Activated CD4-positive, alpha-beta T cell treated with anti-CD3 and anti-CD28 coated beads, Interleukin-2, amount 10 ng/mL, durations not matched to agents 7 days and 5 days (primary cell): ENCODE measurements around the gene KCTD7. TPM values are rescaled to one million over a fixed set of nuclear protein-coding genes. Genes with fewer than 3 reads are reported as not detected.
"Not testable (repeated sequence)": the region's sequence is repeated elsewhere in the genome, so short reads cannot be mapped to it uniquely, and the experiment has no call there.

Experiments
- CTCF ChIA-PET: fragments of 350-600 bp; sonication (Branson Sonifier 250); formaldehyde crosslinking; loops from one replicate; lab custom pipeline; 2021; ENCODE audit warnings: antibody characterized with exemption; lab: Charles Lee
- POLR2A ChIA-PET: fragments of 350-600 bp; sonication (Branson Sonifier 250); formaldehyde crosslinking; loops from one replicate; lab custom pipeline; 2021; ENCODE audit warnings: antibody characterized with exemption; lab: Charles Lee
- DNase-seq: peaks from one replicate; pipeline ENCODE4 v3.0.0-alpha.2; 2020
- H3K27ac Mint-ChIP-seq: one replicate; pipeline ENCODE4 v1.8.0; 2021; ENCODE audit warnings: mild to moderate bottlenecking, moderate library complexity, mixed read lengths
- H3K27me3 Mint-ChIP-seq: one replicate; pipeline ENCODE4 v1.8.0; 2021; ENCODE audit warnings: mixed read lengths
- H3K36me3 Mint-ChIP-seq: one replicate; pipeline ENCODE4 v1.8.0; 2021; ENCODE audit warnings: low read depth, mixed read lengths
- H3K4me1 Mint-ChIP-seq: one replicate; pipeline ENCODE4 v1.8.0; 2021; ENCODE audit warnings: mixed read lengths
- H3K4me3 Mint-ChIP-seq: one replicate; pipeline ENCODE4 v1.8.0; 2021; ENCODE audit warnings: mild to moderate bottlenecking, moderate library complexity, mixed read lengths
- H3K9me3 Mint-ChIP-seq: one replicate; pipeline ENCODE4 v1.8.0; 2021; ENCODE audit warnings: mixed read lengths
- total RNA-seq, 2 experiments: library from RNA; stranded (reverse); gene quantifications; one replicate each; pipeline ENCODE4 v1.2.3, GENCODE V29; 2021

KCTD7 gene
- total RNA-seq, 2 experiments from 2014 or later: 40.0 to 41.3 TPM

DNA sequence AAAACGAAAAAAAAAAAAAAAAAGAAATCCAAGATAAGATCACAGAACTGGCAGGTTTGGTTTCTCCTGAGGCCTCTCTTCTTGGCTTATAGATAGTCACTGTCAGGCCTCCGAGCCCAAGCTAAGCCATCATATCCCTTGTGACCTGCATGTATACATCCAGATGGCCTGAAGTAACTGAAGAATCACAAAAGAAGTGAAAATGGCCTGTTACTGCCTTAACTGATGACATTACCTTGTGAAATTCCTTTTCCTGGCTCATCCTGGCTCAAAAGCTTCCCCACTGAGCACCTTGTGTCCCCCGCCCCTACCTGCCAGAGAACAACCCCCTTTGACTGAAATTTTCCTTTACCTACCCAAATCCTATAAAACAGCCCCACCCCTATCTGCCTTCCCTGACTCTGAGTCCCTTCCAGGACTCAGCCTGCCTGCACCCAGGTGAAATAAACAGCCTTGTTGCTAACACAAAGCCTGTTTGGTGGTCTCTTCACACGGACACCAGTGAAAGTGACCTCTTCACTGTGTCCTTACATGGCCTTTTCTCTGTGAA, 36.0 kb upstream of the KCTD7 start:
- DNase-seq, H3K36me3 Mint-ChIP-seq, H3K9me3 Mint-ChIP-seq, H3K27me3 Mint-ChIP-seq, POLR2A ChIA-PET: not testable (repeated sequence)
- CTCF ChIA-PET: interaction anchor here (0.6 kb wide), 1 partner anchor 34 kb away, joined by 4 read pairs; no protein-coding TSS in a partner anchor
- Mint-ChIP-seq H3K27ac (peak overlapping the region; percentile 93), H3K4me1 (peaks cover 40% of the 10 kb centered on the region), H3K4me3 (peak overlapping the region; percentile 95)

DNA sequence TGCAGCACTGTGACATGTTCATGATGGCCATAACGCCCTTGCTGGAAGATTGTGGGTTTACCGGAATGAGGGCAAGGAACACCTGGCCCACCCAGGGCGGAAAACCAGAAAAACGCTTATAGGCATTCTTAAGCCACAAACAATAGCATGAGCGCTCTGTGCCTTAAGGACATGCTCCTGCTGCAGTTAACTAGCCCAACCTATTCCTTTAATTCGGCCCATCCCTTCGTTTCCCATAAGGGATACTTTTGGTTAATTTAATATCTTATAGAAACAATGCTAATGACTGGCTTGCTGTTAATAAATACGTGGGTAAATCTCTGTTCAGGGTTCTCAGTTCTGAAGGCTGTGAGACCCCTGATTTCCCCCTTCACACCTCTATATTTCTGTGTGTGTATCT, 34.6 kb upstream of the KCTD7 start:
- H3K36me3 Mint-ChIP-seq, H3K27me3 Mint-ChIP-seq, H3K27ac Mint-ChIP-seq, H3K9me3 Mint-ChIP-seq, H3K4me3 Mint-ChIP-seq, POLR2A ChIA-PET, DNase-seq: not testable (repeated sequence)
- CTCF ChIA-PET: interaction anchor here (1.2 kb wide), 1 partner anchor 10 kb away, joined by 3 read pairs; no protein-coding TSS in a partner anchor
- H3K4me1 Mint-ChIP-seq: peaks cover 34% of the 10 kb centered on the region

DNA sequence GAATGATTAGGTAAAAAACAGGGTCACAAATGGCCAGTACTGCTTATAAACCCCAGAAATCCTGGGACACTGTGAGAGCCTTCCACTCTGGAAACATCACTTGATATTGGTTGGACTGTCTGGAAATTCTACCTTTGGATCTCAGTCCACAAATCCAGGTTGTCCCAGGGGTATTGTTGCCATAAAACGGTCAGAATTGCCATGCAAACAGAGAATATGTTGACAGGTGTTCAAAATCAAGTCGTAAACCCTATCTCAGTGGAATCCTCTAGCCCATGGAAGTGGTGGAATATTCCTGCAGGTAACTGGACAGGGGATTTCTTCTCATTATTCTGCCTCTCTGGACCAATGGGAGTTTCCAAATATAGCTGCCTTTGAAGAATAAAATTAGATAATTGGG, 31.2 kb upstream of the KCTD7 start:
- no peaks in the 10 kb centered on the region for H3K27me3 Mint-ChIP-seq
- H3K9me3 Mint-ChIP-seq: no peaks in the 10 kb centered on the region
- POLR2A ChIA-PET: no interaction called here
- no peak overlapping the region for H3K27ac Mint-ChIP-seq
- no peak overlapping the region for H3K4me3 Mint-ChIP-seq
- no peaks in the 10 kb centered on the region for H3K36me3 Mint-ChIP-seq
- H3K4me1 Mint-ChIP-seq: peaks cover 10% of the 10 kb centered on the region
- no peak for DNase-seq
- CTCF ChIA-PET: no interaction called here

DNA sequence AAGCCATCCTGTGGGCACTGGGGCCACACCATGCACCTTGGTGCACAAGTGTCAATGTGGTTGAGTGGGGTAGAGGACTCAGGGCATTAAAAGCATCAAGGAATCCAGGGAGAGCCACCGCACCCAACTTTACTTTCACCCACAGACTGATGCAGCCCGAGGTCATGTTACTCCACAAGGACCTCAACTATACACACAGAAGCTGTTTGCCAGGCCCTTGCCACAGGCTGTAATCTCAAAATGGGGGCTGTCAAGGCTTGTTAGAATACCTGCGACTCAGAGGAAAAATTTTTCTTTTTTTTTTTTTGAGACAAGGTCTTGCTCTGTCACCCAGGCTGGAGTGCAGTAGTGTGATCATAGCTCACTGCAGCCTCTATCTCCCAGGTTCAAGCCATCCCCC, 26.5 kb upstream of the KCTD7 start:
- ChIA-PET CTCF (no interaction called here), POLR2A (no interaction called here)
- no peak overlapping the region for H3K4me3 Mint-ChIP-seq
- H3K36me3 Mint-ChIP-seq: no peaks in the 10 kb centered on the region
- H3K27ac Mint-ChIP-seq: no peak overlapping the region
- H3K9me3 Mint-ChIP-seq: no peaks in the 10 kb centered on the region
- no peaks in the 10 kb centered on the region for H3K4me1 Mint-ChIP-seq
- no peak for DNase-seq
- no peaks in the 10 kb centered on the region for H3K27me3 Mint-ChIP-seq

DNA sequence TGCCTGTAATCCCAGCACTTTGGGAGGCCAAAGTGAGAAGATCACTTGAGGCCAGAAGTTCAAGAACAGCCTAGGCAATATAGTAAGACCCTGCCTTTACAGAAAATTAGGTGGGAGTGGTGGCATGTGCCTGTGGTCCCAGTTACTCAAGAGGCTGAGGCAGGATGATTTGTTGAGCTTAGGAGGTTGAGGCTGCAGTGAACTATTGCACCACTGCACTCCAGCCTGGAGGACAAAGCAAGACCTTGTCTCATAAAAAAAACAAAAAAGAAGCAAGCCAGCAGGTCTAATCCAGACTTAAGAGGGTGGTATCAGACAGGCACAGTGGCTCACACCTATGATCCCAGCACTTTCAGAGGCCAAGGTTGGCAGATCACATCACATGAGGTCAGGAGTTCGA, 24.5 kb upstream of the KCTD7 start:
- Mint-ChIP-seq H3K4me3 (no peak overlapping the region), H3K27me3 (no peaks in the 10 kb centered on the region), H3K27ac (no peak overlapping the region), H3K9me3 (no peaks in the 10 kb centered on the region), H3K4me1 (no peaks in the 10 kb centered on the region), H3K36me3 (no peaks in the 10 kb centered on the region)
- ChIA-PET CTCF (interaction anchor here (0.6 to 1.0 kb wide), 3 partner anchors 11 to 45 kb away, joined by 3 to 7 read pairs (median 3); no protein-coding TSS in a partner anchor), POLR2A (no interaction called here)
- DNase-seq: no peak

DNA sequence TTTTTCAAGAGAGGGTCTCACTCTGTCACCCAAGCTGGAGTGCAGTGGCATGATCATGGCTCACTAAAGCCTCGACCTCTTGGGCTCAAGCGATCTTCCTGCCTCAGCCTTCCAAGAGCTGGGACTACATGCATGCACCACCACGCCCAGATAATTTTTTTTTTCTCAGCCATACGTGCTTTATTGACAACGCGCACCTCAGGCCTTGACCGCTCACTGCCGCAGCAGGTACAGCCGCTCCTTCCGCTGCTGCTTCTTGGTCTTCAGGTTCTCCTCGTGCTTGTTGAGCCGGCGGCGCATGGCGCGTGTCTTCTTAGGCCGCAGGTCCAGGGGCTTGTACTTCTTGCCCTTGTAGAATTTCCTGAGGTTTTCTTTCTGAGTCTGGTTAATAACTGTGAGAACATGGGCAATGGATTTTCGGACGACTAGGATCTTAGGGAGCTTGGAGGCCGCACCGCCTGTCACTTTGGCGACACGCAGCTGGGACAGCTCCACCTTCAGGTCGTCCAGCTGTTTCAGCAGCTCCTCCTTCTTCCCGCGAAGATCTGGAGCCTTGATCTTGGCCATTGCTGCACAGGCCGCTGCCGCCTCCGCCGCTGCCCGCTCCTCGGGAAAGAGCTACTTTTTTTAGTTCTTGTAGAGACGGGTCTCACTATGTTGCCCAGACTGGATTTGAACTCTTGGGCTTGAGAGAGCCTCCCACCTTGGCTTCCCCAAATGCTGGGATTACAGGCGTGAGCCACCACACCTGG, 22.0 kb upstream of the KCTD7 start:
- CTCF ChIA-PET: interaction anchor here (1.7 kb wide), 1 partner anchor 12 kb away, joined by 5 read pairs; no protein-coding TSS in a partner anchor
- H3K27me3 Mint-ChIP-seq, POLR2A ChIA-PET: not testable (repeated sequence)

DNA sequence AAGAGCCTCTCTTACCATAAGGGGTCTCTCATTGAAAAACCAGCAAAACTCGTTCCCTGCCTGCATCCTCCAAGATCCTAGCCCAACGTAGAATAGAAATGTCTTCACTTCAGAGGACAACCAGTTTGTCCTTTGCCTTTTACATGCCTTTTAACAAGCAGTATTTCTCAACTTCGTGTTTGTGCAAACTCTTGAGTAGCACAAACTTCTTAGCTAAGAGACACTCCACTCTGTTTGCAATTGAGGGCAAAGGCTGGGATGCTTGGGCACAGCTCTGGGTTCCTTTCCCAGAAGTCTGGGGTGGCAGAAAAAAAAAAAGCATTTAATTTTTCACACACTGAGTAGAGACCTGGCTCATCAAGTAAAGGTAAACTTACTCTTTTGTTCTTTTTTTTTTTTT, 19.5 kb upstream of the KCTD7 start:
- Mint-ChIP-seq H3K4me1 (no peaks in the 10 kb centered on the region), H3K9me3 (no peaks in the 10 kb centered on the region), H3K36me3 (no peaks in the 10 kb centered on the region), H3K4me3 (no peak overlapping the region), H3K27me3 (no peaks in the 10 kb centered on the region), H3K27ac (no peak overlapping the region)
- ChIA-PET POLR2A (no interaction called here), CTCF (no interaction called here)
- DNase-seq: no peak

More for the DNA sequence above, 22.0 kb upstream of the KCTD7 start:
- not testable (repeated sequence) for H3K4me3 Mint-ChIP-seq, H3K4me1 Mint-ChIP-seq, H3K27ac Mint-ChIP-seq, H3K9me3 Mint-ChIP-seq, H3K36me3 Mint-ChIP-seq, DNase-seq

DNA sequence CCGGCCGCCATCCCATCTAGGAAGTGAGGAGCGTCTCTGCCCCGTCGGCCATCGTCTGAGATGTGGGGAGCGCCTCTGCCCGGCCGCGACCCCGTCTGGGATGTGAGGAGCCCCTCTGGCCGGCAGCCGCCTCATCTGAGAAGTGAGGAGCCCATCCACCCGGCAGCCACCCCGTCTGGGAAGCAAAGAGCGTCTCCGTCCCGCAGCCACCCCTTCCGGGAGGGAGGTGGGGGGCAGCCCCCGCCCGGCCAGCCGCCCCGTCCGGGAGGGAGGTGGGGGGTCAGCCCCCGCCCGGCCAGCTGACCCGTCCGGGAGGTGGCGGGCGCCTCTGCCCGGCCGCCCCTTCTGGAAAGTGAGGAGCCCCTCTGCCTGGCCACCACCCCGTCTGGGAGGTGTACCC, 14.1 kb upstream of the KCTD7 start:
- H3K4me3 Mint-ChIP-seq, H3K27ac Mint-ChIP-seq, CTCF ChIA-PET, DNase-seq, H3K36me3 Mint-ChIP-seq, H3K9me3 Mint-ChIP-seq, H3K27me3 Mint-ChIP-seq, POLR2A ChIA-PET, H3K4me1 Mint-ChIP-seq: not testable (repeated sequence)

DNA sequence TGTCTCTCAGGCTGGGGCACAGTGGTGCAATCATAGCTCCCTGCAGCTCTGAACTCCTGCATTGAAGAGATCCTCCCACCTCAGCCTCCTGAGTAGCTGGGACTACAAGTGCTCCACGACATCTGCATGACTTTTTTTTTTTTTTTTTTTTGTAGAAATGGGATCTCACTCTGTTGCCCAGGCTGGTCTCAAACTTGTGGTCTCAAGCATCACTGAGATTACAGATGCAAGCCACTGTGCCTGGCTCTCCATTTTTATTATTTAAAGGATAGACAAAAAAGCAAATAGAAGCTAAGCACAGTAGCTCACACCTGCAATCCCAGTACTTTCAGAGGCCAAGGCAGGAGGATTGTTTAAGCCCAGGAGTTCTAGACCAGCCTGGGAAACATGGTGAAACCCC, 13.0 kb upstream of the KCTD7 start:
- Mint-ChIP-seq H3K36me3 (no peaks in the 10 kb centered on the region), H3K9me3 (no peaks in the 10 kb centered on the region), H3K4me3 (no peak overlapping the region), H3K4me1 (no peaks in the 10 kb centered on the region), H3K27ac (no peak overlapping the region), H3K27me3 (no peaks in the 10 kb centered on the region)
- no peak for DNase-seq
- CTCF ChIA-PET: interaction anchor here (0.8 kb wide), 1 partner anchor 14 kb away, joined by 3 read pairs; no protein-coding TSS in a partner anchor
- POLR2A ChIA-PET: no interaction called here

DNA sequence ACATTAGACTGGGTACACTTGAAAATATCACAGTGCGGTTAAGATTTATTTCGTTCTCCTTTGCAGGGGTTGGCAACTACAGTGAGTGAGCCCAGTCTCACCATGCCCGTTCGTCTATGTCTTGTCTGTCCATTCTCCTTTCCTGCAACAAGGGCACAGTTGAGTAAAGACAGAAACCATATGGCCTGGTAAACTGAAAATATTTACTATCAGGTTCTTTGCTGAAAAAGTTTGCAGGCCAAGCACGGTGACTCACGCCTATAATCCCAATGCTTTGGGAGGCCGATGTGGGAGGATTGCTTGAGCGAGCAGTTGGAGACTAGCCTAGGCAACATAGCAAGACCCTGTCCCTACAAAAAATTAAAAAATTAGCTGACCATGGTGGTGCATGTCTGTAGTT, 11.4 kb upstream of the KCTD7 start:
- Mint-ChIP-seq H3K4me3 (no peak overlapping the region), H3K27me3 (no peaks in the 10 kb centered on the region), H3K9me3 (no peaks in the 10 kb centered on the region), H3K36me3 (no peaks in the 10 kb centered on the region), H3K4me1 (no peaks in the 10 kb centered on the region), H3K27ac (no peak overlapping the region)
- POLR2A ChIA-PET: no interaction called here
- CTCF ChIA-PET: interaction anchor here (2.1 kb wide), 1 partner anchor 11 kb away, joined by 5 read pairs; no protein-coding TSS in a partner anchor
- no peak for DNase-seq

DNA sequence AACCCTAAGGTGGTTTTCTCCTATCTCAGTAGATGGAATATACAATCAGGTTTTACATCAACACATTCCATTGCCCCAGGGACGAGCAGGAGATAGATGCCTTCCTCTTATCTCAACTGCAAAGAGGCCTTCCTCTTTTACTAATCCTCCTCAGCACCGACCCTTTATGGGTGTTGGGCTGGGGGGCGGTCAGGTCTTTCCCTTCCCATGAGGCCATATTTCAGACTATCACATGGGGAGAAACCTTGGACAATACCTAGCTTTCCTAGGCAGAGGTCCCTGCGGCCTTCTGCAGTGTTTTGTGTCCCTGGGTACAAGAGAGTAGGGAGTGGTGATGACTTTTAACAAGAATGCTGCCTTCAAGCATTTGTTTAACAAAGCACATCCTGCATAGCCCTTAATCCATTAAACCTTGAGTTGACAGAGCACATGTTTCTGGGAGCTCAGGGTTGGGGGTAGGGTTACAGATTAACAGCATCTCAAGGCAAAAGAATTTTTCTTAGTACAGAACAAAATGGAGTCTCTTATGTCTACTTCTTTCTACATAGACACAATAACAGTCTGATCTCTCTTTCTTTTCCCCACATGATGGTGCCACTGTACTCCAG, 9.2 kb upstream of the KCTD7 start:
- H3K27ac Mint-ChIP-seq, H3K9me3 Mint-ChIP-seq, H3K4me3 Mint-ChIP-seq, DNase-seq, H3K36me3 Mint-ChIP-seq, H3K4me1 Mint-ChIP-seq, H3K27me3 Mint-ChIP-seq, POLR2A ChIA-PET: not testable (repeated sequence)
- CTCF ChIA-PET: interaction anchor here (2.1 kb wide), 1 partner anchor 13 kb away, joined by 5 read pairs; no protein-coding TSS in a partner anchor

DNA sequence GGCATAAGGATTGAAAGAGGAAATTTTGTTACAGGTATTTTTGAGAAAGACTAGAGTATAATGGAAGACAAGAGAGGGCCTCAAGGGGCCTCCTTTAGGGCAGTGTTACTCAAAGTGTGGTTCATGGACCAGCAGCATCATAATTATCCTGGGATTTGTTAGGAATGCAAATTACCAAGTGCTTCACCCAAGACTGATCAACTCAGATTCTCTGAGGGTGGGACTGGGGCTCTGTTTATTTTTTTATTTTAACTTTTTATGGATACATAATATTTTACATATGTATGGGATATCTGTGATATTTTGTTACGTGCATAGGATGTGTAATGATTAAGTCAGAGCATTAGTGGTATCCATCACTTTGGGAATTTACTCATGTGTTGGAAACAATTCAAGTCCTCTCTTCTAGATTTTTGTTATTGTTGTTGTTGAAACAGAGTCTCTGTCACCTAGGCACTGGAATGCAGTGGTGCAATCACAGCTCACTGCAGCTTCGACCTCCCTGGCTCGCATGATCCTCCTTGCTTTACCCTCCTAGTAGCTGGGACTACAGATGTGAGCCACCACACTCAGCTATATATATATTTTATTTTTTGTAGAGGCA, 2.2 kb upstream of the KCTD7 start:
- H3K9me3 Mint-ChIP-seq: no peaks in the 10 kb centered on the region
- H3K27ac Mint-ChIP-seq: peak overlapping the region; percentile 48
- H3K27me3 Mint-ChIP-seq: peaks cover 4% of the 10 kb centered on the region
- peaks cover 33% of the 10 kb centered on the region for H3K4me1 Mint-ChIP-seq
- H3K4me3 Mint-ChIP-seq: no peak overlapping the region
- ChIA-PET POLR2A (no interaction called here), CTCF (interaction anchor here (1.1 kb wide), 1 partner anchor 133 kb away, joined by 3 read pairs; no protein-coding TSS in a partner anchor)
- DNase-seq: no peak
- H3K36me3 Mint-ChIP-seq: peaks cover 13% of the 10 kb centered on the region
